ENCODE measurements around the gene COL4A2.
"Not testable (repeated sequence)": the region's sequence is repeated elsewhere in the genome, so short reads cannot be mapped to it uniquely, and the experiment has no call there.

The COL4A2 gene

GRCh38 chr13:110517505-110518225 is 210.6 kb downstream of the COL4A2 start:
- DNase-seq (ENCODE audit: low read depth): no peak

GRCh38 chr13:110518226-110518525 is 211.1 kb downstream of the COL4A2 start:
- DNase-seq (ENCODE audit: low read depth): no peak

- no peak for DNase-seq (ENCODE audit: low read depth)
Measured at GRCh38 chr13:110518571-110518970, 211.5 kb downstream of the COL4A2 start.

- DNase-seq (ENCODE audit: low read depth): no peak
Measured at GRCh38 chr13:110519046-110519445, 212.0 kb downstream of the COL4A2 start.

- DNase-seq (ENCODE audit: low read depth): no peak
Measured at GRCh38 chr13:110519506-110519905, 212.4 kb downstream of the COL4A2 start.

- no peak for DNase-seq (ENCODE audit: low read depth)
Measured at GRCh38 chr13:110520431-110521295, 213.6 kb downstream of the COL4A2 start.

GRCh38 chr13:110521296-110521680 is 214.2 kb downstream of the COL4A2 start:
- no peak for DNase-seq (ENCODE audit: low read depth)

- DNase-seq (ENCODE audit: low read depth): no peak
Measured at GRCh38 chr13:110521946-110522345, 214.9 kb downstream of the COL4A2 start.

GRCh38 chr13:110522721-110523120 is 215.6 kb downstream of the COL4A2 start:
- no peak for DNase-seq (ENCODE audit: low read depth)

- no peak for DNase-seq (ENCODE audit: low read depth)
Measured at GRCh38 chr13:110523180-110523579, 216.1 kb downstream of the COL4A2 start.

GRCh38 chr13:110523838-110524540 is 216.9 kb downstream of the COL4A2 start:
- no peak for DNase-seq (ENCODE audit: low read depth)

- no peak for DNase-seq (ENCODE audit: low read depth)
Measured at GRCh38 chr13:110524541-110525257, 217.6 kb downstream of the COL4A2 start.

GRCh38 chr13:110525328-110526319 is 218.5 kb downstream of the COL4A2 start:
- no peak for DNase-seq (ENCODE audit: low read depth)

GRCh38 chr13:110528371-110528770 is 221.3 kb downstream of the COL4A2 start:
- DNase-seq (ENCODE audit: low read depth): no peak

- DNase-seq (ENCODE audit: low read depth): no peak
Measured at GRCh38 chr13:110528911-110529310, 221.8 kb downstream of the COL4A2 start.

- no peak for DNase-seq (ENCODE audit: low read depth)
Measured at GRCh38 chr13:110529522-110530311, 222.6 kb downstream of the COL4A2 start.

- no peak for DNase-seq (ENCODE audit: low read depth)
Measured at GRCh38 chr13:110531100-110531499, 224.0 kb downstream of the COL4A2 start.

GRCh38 chr13:110531671-110532083 is 224.6 kb downstream of the COL4A2 start:
- no peak for DNase-seq (ENCODE audit: low read depth)

- DNase-seq (ENCODE audit: low read depth): not testable (repeated sequence)
Measured at GRCh38 chr13:110532258-110532657, 225.2 kb downstream of the COL4A2 start.

Data from CMK (cell line).